ENCODE data around the gene GALNT10. TPM values are rescaled to one million over a fixed set of nuclear protein-coding genes. Genes with fewer than 3 reads are reported as not detected.
A peak's percentile ranks its signal among the peaks of the same experiment; 100 is the strongest.

GALNT10 gene
- total and polyA plus RNA-seq, 2 of the 8 experiments (the other 6 are each of a cell fraction or from before 2014, with no cell fraction given), result 4.6 to 15.5 TPM

DNA sequence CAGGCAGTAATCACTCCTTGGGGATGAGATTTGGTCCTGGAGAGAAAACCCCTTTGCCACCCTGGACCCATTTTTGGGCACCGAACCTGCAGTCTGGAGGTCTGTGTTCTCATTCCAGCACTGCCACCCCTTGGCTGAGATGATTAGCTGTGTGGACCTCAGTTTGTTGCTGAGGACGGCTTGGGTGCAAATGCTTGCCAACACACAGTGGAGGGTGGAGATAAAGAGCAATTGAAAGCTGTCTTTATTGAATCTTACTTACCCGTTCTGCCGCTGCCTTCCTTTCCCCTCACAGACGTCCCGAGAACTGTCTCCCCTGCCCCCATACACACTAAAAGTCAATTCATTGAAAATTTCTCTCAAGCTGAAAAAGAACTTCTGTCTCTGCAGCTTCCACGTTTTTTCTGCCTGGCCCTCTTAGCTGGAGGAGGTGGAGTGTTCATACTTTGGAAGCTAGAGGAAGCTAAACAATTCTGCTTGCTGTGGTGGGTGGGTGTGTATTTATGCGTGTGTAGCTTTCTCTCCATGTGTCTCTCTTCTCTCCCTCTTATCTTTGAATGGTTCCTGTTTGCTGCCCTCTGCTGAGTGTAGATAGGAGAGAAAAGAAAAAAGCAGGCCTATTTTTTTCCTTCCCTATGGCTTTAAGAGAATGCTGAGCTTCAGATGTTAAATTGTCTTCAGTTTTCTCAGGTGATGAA, 6.6 kb downstream of the GALNT10 start:
- Histone ChIP-seq H3K23me2 (ENCODE audit: low read depth, low read length) (no peaks in the 10 kb centered on the region), H4K5ac (ENCODE audit: insufficient read length, low read depth, low read length) (no peak overlapping the region), H2BK15ac (ENCODE audit: low read length) (no peak overlapping the region), H3K4me3 (ENCODE audit: extremely low read depth in 1 of 4, insufficient read depth in 2 of 4, low read depth in 3 of 4, low read length in 4 of 4) (no peak overlapping the region), H3K4me1 (replicated peaks in 1 of 4; ENCODE audit: control insufficient read depth in 3 of 4, insufficient read depth in 4 of 4, low read length in 3 of 4) (peaks cover 0 to 19% (median 12%) of the 10 kb centered on the region in 4 experiments; a peak in 5 of 7 replicates), H3K56ac (replicated peaks; ENCODE audit: insufficient read length, low read depth, low read length) (no peak overlapping the region), H3K9me3 (ENCODE audit: insufficient read depth in 2 of 2, low read depth in 1 of 2, low read length in 1 of 2) (no peaks in the 10 kb centered on the region), H3K36me3 (ENCODE audit: control insufficient read depth in 2 of 4, insufficient read depth in 4 of 4, low read length in 3 of 4) (no peaks in the 10 kb centered on the region), H3K18ac (ENCODE audit: extremely low read depth, low read length) (no peak overlapping the region), H2BK20ac (ENCODE audit: low read length) (no peak overlapping the region), H3K4ac (replicated peaks; ENCODE audit: insufficient read length, low read depth, low read length) (no peak overlapping the region), H3K79me1 (ENCODE audit: low read depth, low read length) (no peaks in the 10 kb centered on the region), H2BK120ac (replicated peaks; ENCODE audit: low read depth, low read length) (no peak overlapping the region), H3K14ac (ENCODE audit: insufficient read length) (no peak overlapping the region), H3K9ac (replicated peaks in 1 of 4; ENCODE audit: extremely low read depth in 1 of 4, low read depth in 3 of 4, low read length in 3 of 4) (no peak overlapping the region), H2BK12ac (ENCODE audit: low read depth, low read length) (peak overlapping the region; percentile 19; the same call in 1 of the 2 replicates), H2AK5ac (ENCODE audit: low read depth, low read length) (no peak overlapping the region), H3K27ac (ENCODE audit: low read depth, low read length) (no peak overlapping the region), H3K4me2 (ENCODE audit: insufficient read depth in 1 of 2, low read depth in 2 of 2, low read length in 2 of 2) (peak overlapping the region in 1 of 2 experiments; percentile 16; a peak in 1 of 4 replicates), H4K20me1 (replicated peaks in 1 of 2; ENCODE audit: control insufficient read depth in 1 of 2, insufficient read depth in 2 of 2, low read length in 2 of 2) (peaks cover 0 to 2% of the 10 kb centered on the region in 2 experiments), H2AFZ (ENCODE audit: low read length) (no peak overlapping the region), H4K91ac (replicated peaks; ENCODE audit: insufficient read length, low read length) (no peak overlapping the region), H3K79me2 (ENCODE audit: control insufficient read depth in 1 of 2, insufficient read depth in 2 of 2, low read length in 2 of 2) (no peaks in the 10 kb centered on the region), H3K27me3 (replicated peaks in 1 of 4; ENCODE audit: control insufficient read depth in 3 of 4, extremely low read depth in 1 of 4, insufficient read depth in 3 of 4, low read length in 3 of 4) (peaks cover 1 to 8% (median 5%) of the 10 kb centered on the region in 4 experiments; a peak in 5 of 7 replicates), H2BK5ac (ENCODE audit: low read depth, low read length) (no peak overlapping the region), H3K23ac (ENCODE audit: insufficient read length) (no peak overlapping the region), H4K8ac (ENCODE audit: extremely low read depth, insufficient read depth, low read length) (no peak overlapping the region)
- POLR2A ChIA-PET (ENCODE audit: partially characterized antibody), result interaction anchor here (1.1 to 2.6 kb wide), 2 partner anchors 10 to 70 kb away, joined by 3 to 9 read pairs; no protein-coding TSS in a partner anchor
- TF ChIP-seq RAD21 (IDR thresholded peaks at IDR 0.05 in 1 of 2, conservative IDR thresholded peaks at IDR 0.05 in 1 of 2; ENCODE audit: low read depth in 2 of 2, low read length in 2 of 2) (peak; percentile 26 to 40; a peak in 3 of 4 replicates), CTCF (IDR thresholded peaks at IDR 0.05; ENCODE audit: control extremely low read depth in 1 of 3, insufficient read depth in 1 of 3, low read depth in 1 of 3, low read length in 3 of 3) (peak in 1 of 3 experiments; percentile 27; a peak in 1 of 4 replicates), NANOG (IDR thresholded peaks at IDR 0.05; ENCODE audit: insufficient read depth, low read depth, low read length, poor library complexity, severe bottlenecking) (no peak), SAP30 (IDR thresholded peaks at IDR 0.05; ENCODE audit: insufficient read depth, insufficient replicate concordance, low read length) (no peak)
- FAIRE-seq, result no peak
- CTCF ChIA-PET (ENCODE audit: partially characterized antibody), result interaction anchor here (0.6 to 8.3 kb wide), 48 partner anchors 8 to 1840 kb away, joined by 3 to 57 read pairs (median 4); no protein-coding TSS in a partner anchor
- WGBS, 2 experiments (ENCODE audit: extremely low coverage in 1 of 2, insufficient coverage in 1 of 2, insufficient read length in 1 of 2, insufficient replicate concordance in 2 of 2, low coverage in 1 of 2, low lambda C conversion rate in 2 of 2, missing lambda C conversion rate in 1 of 2), result 70% methylated on average over 8 of the region's 8 CpGs; no CpG with 5 or more reads in 1 of the 2 experiments
- no peak for DNase-seq (ENCODE audit: low read depth in 1 of 2, low spot score in 2 of 2)
